ENCODE data around the gene NCAPD3. TPM values are rescaled to one million over a fixed set of nuclear protein-coding genes. Genes with fewer than 3 reads are reported as not detected.

NCAPD3 gene
- total and polyA plus RNA-seq, 9 of the 15 experiments (the other 6 are each of a cell fraction or from before 2014, with no cell fraction given) = 23.6 to 80.6 (median 58.6) TPM

- WGBS (ENCODE audit: insufficient coverage, low coverage, missing lambda C conversion rate) = 69% methylated on average over 6 of the region's 6 CpGs
- Histone ChIP-seq H3K9me3 (replicated peaks; ENCODE audit: control insufficient read depth, insufficient read depth, low read depth, low read length) (no peaks in the 10 kb centered on the region), H3K27ac (ENCODE audit: extremely low read depth, low read depth, low read length) (no peak overlapping the region), H3K27me3 (ENCODE audit: control insufficient read depth in 2 of 2, insufficient read depth in 2 of 2, low read length in 2 of 2) (no peaks in the 10 kb centered on the region), H2AFZ (ENCODE audit: low read depth, low read length) (no peak overlapping the region), H3K4me1 (replicated peaks in 1 of 2; ENCODE audit: control insufficient read depth in 2 of 2, insufficient read depth in 2 of 2, low read length in 2 of 2) (no peaks in the 10 kb centered on the region), H3K36me3 (ENCODE audit: control insufficient read depth, insufficient read depth, low read length) (peaks cover 94% of the 10 kb centered on the region), H3K9ac (ENCODE audit: insufficient read depth in 1 of 2, low read depth in 2 of 2, low read length in 2 of 2) (no peak overlapping the region), H4K20me1 (replicated peaks; ENCODE audit: control insufficient read depth, insufficient read depth, low read length) (no peaks in the 10 kb centered on the region), H3K79me2 (ENCODE audit: control insufficient read depth, insufficient read depth, low read length) (no peaks in the 10 kb centered on the region), H3K9me1 (ENCODE audit: control insufficient read depth, insufficient read depth, low read length) (no peaks in the 10 kb centered on the region), H3K4me3 (no peak overlapping the region), H3K4me2 (ENCODE audit: insufficient read depth, low read length) (no peak overlapping the region)
- POLR2A ChIA-PET = interaction anchor here (0.8 kb wide), 1 partner anchor 33 kb away, joined by 3 read pairs; no protein-coding TSS in a partner anchor
- intact Hi-C loops (cut with micrococcal nuclease) (no loop called here), in situ Hi-C loops (cut with MboI) (no loop called here)
- FAIRE-seq = no peak
- no peak for ATAC-seq
- BruUV-seq (replicated peaks) = no TSS peak
- CTCF ChIA-PET (ENCODE audit: low intra/inter-chr PET ratio) = no interaction called here
- no peak for DNase-seq (ENCODE audit: extremely low read depth in 1 of 4, low spot score in 3 of 4)
- TF ChIP-seq RFX1 (IDR thresholded peaks at IDR 0.05) (no peak), GABPB1 (CRISPR knock-in tag; IDR thresholded peaks at IDR 0.05) (no peak), CHD2 (IDR thresholded peaks at IDR 0.05; ENCODE audit: low read depth, low read length) (no peak), ZNF551 (CRISPR knock-in tag; IDR thresholded peaks at IDR 0.05) (no peak), KDM5B (IDR thresholded peaks at IDR 0.05; ENCODE audit: insufficient replicate concordance, low read depth, low read length) (no peak), NFIX (CRISPR knock-in tag; IDR thresholded peaks at IDR 0.05; ENCODE audit: low read depth) (no peak), SMARCC2 (IDR thresholded peaks at IDR 0.05; ENCODE audit: low read depth) (no peak), NR2C2 (CRISPR knock-in tag; IDR thresholded peaks at IDR 0.05) (no peak), NR2C2 (tag; IDR thresholded peaks at IDR 0.05) (no peak), NFE2L1 (tag; IDR thresholded peaks at IDR 0.05; ENCODE audit: borderline replicate concordance, low read depth) (no peak), PREB (CRISPR knock-in tag; IDR thresholded peaks at IDR 0.05) (no peak), ETS2 (tag; IDR thresholded peaks at IDR 0.05; ENCODE audit: borderline replicate concordance, poor library complexity, severe bottlenecking) (no peak)
These were observed 23.1 kb downstream of the NCAPD3 start for GRCh38 chr11:134200688-134201087.
